K562 (cell line): ENCODE measurements around the gene GAL3ST2. TPM values are rescaled to one million over a fixed set of nuclear protein-coding genes. Genes with fewer than 3 reads are reported as not detected.

Source experiments
- BCLAF1 ChIP-seq, 2 experiments: fragments of 450-650 bp in 1 of 2; IDR thresholded peaks; 2 replicates each; pipeline ENCODE4 v1.6.1; 2011 to 2017; ENCODE audit warnings: low read depth in 2 of 2, antibody characterized with exemption in 1 of 2, borderline replicate concordance in 1 of 2, low read length in 1 of 2, mild to moderate bottlenecking in 1 of 2, mixed read lengths in 1 of 2; ENCODE audit not compliant: control insufficient read depth in 1 of 2
- CHAMP1 ChIP-seq: fragments of 450-650 bp; IDR thresholded peaks from 2 replicates; pipeline ENCODE4 v1.6.1; 2016; ENCODE audit warnings: mild to moderate bottlenecking
- CREB1 ChIP-seq, 2 experiments: sonication (generic) in 1 of 2; formaldehyde crosslinking in 1 of 2; IDR thresholded peaks; 2 replicates each; pipeline versions ENCODE4 v1.6.1 to v1.8.0; 2012 to 2022; ENCODE audit warnings: inconsistent platforms in 1 of 2, mild to moderate bottlenecking in 1 of 2, missing genetic modification reagents in 1 of 2, moderate library complexity in 1 of 2
- ETV1 ChIP-seq: fragments of 450-650 bp; conservative IDR thresholded peaks from 2 replicates; pipeline ENCODE4 v1.6.1; 2016; ENCODE audit warnings: missing genetic modification characterization, control low read depth, low read depth, missing compliant biosample characterization
- ILF3 ChIP-seq: fragments of 450-650 bp; IDR thresholded peaks from 2 replicates; pipeline ENCODE4 v1.6.1; 2018; ENCODE audit warnings: antibody characterized with exemption, mild to moderate bottlenecking, moderate library complexity, borderline replicate concordance
- KLF10 ChIP-seq: fragments of 250-450 bp; sonication (Bioruptor Pico); IDR thresholded peaks from 2 replicates; pipeline ENCODE4 v1.6.1; 2021; ENCODE audit warnings: matching md5 sums
- MNT ChIP-seq, 2 experiments: fragments of 450-650 bp; conservative IDR thresholded peaks; 2 replicates each; pipeline ENCODE4 v1.6.1; 2017; ENCODE audit warnings: mild to moderate bottlenecking in 2 of 2, moderate library complexity in 2 of 2
- POLR2H ChIP-seq: IDR thresholded peaks from 2 replicates; pipeline ENCODE4 v1.6.1; 2016; ENCODE audit warnings: missing genetic modification characterization, low read depth, mild to moderate bottlenecking, control low read depth, missing compliant biosample characterization, moderate library complexity
- SNIP1 ChIP-seq: fragments of 450-650 bp; IDR thresholded peaks from 2 replicates; pipeline ENCODE4 v1.7.1; 2017; ENCODE audit warnings: low read depth, mild to moderate bottlenecking
- VEZF1 ChIP-seq: fragments of 200-800 bp; sonication (Bioruptor generic); IDR thresholded peaks from 2 replicates; pipeline ENCODE4 v1.6.1; 2017; ENCODE audit warnings: missing genetic modification characterization, missing compliant biosample characterization
- ZBTB8A ChIP-seq: fragments of 450-650 bp; IDR thresholded peaks from 2 replicates; pipeline ENCODE4 v1.6.1; 2018; ENCODE audit warnings: mild to moderate bottlenecking, moderate library complexity; ENCODE audit not compliant: partially characterized antibody
- ZMIZ1 ChIP-seq, 2 experiments: fragments of 150-350 bp in 1 of 2; IDR thresholded peaks; 2 replicates each; pipeline ENCODE4 v1.6.1; 2012 to 2016; ENCODE audit warnings: low read depth in 2 of 2, low read length in 2 of 2, mild to moderate bottlenecking in 1 of 2, moderate library complexity in 1 of 2
- polyA plus RNA-seq, 8 experiments: library from polyadenylated mRNA; depleted of rRNA in 4 of 8; stranded (reverse) in 5 of 8; unstranded in 3 of 8; fragments of >200 nt; fragmentation: Nextera tagmentation in 2 of 8; fragmentation: Illumina TruSeq in 1 of 8; extraction: Ambion mirVana in 2 of 8; extraction: Trizol in 1 of 8; gene quantifications; 2 replicates each; pipeline versions ENCODE4 v1.2.1 to v1.2.3, GENCODE V29; 2011 to 2014; ENCODE audit warnings: inconsistent platforms in 1 of 8, missing spikeins in 1 of 8
- total RNA-seq, 7 experiments: library from RNA; depleted of rRNA in 6 of 7; stranded (reverse); fragments of >200 nt in 6 of 7; fragmentation: Illumina TruSeq in 2 of 7; extraction: Trizol in 2 of 7; gene quantifications; 2 replicates each; pipeline versions ENCODE4 v1.2.1 to v1.2.3, GENCODE V29; 2011 to 2021; ENCODE audit warnings: low replicate concordance in 1 of 7

The GAL3ST2 gene
- total and polyA plus RNA-seq, 9 of the 15 experiments (the other 6 are each of a cell fraction or from before 2014, with no cell fraction given): 0.42 TPM; not detected in 8

GRCh38 chr2:241798081-241798630, 21.5 kb downstream of the GAL3ST2 start (continued):
- TF ChIP-seq ZMIZ1 (IDR thresholded peaks at IDR 0.05; ENCODE audit: low read depth in 2 of 2, low read length in 2 of 2): no peak
- TF ChIP-seq VEZF1 (CRISPR knock-in tag): no peak
- no peak for TF ChIP-seq ZBTB8A
- TF ChIP-seq SNIP1: no peak
- no peak for TF ChIP-seq BCLAF1 (IDR thresholded peaks at IDR 0.05; ENCODE audit: borderline replicate concordance in 1 of 2, control insufficient read depth in 1 of 2, low read depth in 2 of 2, low read length in 1 of 2)
- no peak for TF ChIP-seq ETV1 (tag)
- peak in 1 of 2 experiments; percentile 63; a peak in 3 of 4 replicates for TF ChIP-seq MNT (conservative IDR thresholded peaks at IDR 0.05)
- no peak for TF ChIP-seq CREB1 (IDR thresholded peaks at IDR 0.05)
- TF ChIP-seq CREB1 (CRISPR knock-in tag; IDR thresholded peaks at IDR 0.05): no peak
- no peak for TF ChIP-seq KLF10 (CRISPR knock-in tag)
- no peak for TF ChIP-seq POLR2H (tag)
- no peak for TF ChIP-seq CHAMP1
- no peak for TF ChIP-seq ILF3
